HG03196 (cell line): ENCODE measurements around the gene USP47.

Experiments used
- ATAC-seq: cut with Tn5 transposase; IDR thresholded peaks from one replicate; pipeline ENCODE4 v1.9.1; 2021; ENCODE audit not compliant: unreplicated experiment

The USP47 gene

GRCh38 chr11:11996321-11997048 is 154.7 kb downstream of the USP47 start:
- ATAC-seq: no peak

DNA sequence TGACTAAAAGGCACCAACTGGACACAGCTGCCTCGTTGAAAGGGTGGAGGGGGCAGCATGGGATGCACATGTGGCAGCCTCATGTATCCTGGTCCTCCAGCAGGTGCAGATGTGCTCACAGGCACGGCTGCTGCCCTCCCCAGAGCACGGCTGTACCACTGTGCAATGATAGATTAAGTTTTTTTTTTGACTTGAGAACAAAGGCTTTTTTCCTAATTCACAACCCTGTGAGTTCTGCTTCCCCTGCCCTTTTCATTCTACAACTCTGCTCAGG is 155.2 kb downstream of the USP47 start:
- no peak for ATAC-seq

GRCh38 chr11:11998091-11998781 is 156.5 kb downstream of the USP47 start:
- ATAC-seq: no peak

DNA sequence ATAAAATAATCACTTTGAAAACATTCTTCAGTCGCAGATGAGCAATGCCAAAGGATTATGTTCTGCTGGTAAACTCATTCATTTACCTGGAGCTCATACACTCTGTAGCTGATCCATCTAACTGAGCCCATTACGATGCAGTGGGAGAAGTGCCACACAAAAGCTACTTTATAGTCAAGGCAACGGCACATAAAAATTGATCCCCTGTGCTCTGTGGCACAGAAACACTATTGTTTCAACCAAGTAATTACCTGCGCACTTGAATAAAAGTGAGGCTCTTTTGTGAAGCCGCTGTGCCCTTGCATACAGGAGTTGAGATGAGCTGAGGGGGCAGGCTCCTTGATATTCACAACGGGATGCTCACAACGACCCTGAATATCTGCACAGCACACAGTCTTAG is 159.4 kb downstream of the USP47 start:
- ATAC-seq: no peak

DNA sequence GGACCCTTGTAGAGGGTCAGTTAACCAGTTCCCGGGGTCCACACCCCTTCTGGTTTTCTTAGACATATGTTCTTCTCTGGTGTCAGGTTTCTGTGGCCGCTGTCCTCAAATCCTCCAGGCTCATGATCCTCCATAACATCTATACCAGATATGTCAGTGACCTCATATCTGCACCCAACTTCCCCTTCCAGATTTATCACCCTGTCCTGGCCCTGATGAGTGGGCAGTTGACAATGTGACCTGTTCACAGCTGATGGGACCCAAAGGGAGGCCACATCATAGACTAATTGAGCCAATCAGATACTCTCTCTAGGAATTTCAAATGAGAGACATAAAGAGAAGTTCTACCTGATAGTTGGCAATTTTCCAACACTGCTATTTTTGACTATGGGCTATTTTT is 161.6 kb downstream of the USP47 start:
- ATAC-seq: no peak

- ATAC-seq: no peak
Observed at GRCh38 chr11:12003815-12004214, 162.0 kb downstream of the USP47 start.

DNA sequence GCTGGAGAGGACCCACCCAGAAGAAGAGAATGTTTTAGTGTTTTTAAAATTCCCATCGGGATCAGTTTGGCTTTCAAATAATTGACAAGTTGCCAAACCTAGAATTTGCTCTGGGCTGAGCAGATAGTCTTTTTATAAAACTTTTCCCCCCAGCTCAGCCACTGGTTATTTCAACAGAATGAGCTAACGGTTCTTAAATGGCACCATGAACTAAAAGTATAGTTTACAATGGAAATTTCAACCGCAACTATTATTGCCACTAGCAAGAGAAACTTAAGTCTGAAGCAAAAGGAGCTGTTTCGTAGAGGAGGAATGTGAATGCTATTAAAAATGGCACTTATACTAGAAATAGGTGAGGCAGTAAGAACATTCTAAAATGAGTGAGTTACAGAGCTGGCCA is 163.3 kb downstream of the USP47 start:
- ATAC-seq: no peak

- no peak for ATAC-seq
Observed at GRCh38 chr11:12005476-12005875, 163.7 kb downstream of the USP47 start.

- no peak for ATAC-seq
Observed at GRCh38 chr11:12006552-12007229, 164.9 kb downstream of the USP47 start.

DNA sequence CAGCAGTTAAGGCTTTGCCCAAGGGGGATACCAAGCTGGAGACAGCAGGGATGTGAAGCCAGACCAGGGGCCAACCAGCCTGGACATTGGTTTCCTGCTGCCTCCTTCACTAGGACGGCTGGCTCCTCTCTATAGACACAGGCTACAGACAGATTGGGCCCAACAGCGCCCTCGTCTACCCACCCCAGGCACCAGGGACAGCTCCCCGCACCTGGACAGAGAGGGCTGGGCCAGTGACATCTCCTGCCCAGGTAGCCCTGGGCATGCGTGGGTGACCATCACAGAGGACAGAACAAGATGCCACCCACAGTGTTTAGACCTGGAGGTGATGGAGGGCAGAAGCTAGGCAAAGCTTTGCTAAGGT is 165.4 kb downstream of the USP47 start:
- no peak for ATAC-seq

- ATAC-seq: no peak
Observed at GRCh38 chr11:12007769-12008737, 166.3 kb downstream of the USP47 start, which contains the start of gene DKK3. DKK3 (minus strand) TSS chr11:12008626; CDS start chr11:12008582, 44 bp downstream.
